Measurements from ENCODE around the gene SNRPF.
"Not testable (repeated sequence)": the region's sequence is repeated elsewhere in the genome, so short reads cannot be mapped to it uniquely, and the experiment has no call there.

The SNRPF gene

GRCh38 chr12:95858451-95859343 is at the start of gene SNRPF:
TSS of gene SNRPF (plus strand) at chr12:95858952. CDS start at chr12:95859074, 122 bp downstream.
- DNase-seq = peak; percentile 95

DNA sequence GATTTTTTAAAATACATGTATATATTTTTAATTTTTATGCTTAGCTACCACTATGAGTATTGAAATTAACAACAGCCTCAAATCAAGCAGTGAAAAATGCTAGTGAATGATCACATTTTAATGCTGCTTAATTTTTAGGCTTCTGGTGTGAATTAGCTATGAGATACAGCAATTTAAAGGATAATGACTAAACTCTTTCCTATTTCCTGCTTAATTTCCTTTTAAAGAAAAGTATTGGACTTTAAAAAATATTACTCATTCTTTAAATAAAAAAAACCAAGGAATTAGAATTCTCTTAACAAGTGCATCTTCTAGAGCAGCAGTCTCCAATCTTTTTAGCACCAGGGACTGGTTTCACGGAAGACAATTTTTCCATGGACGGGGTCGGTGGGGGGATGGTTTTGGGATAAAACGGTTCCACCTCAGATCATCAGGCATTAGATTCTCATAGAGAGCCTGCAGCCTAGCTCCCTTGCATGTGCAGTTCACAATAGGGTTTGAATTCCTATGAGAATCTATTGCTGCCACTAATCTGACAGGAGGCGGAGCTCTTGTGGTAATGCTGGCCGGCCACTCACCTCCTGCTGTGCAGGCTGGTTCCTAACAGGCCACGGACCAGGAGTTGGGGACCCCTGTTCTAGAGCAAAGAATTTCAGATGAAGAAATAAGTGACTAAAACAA is 49.6 kb upstream of the SNRPF start:
- DNase-seq = no peak

DNA sequence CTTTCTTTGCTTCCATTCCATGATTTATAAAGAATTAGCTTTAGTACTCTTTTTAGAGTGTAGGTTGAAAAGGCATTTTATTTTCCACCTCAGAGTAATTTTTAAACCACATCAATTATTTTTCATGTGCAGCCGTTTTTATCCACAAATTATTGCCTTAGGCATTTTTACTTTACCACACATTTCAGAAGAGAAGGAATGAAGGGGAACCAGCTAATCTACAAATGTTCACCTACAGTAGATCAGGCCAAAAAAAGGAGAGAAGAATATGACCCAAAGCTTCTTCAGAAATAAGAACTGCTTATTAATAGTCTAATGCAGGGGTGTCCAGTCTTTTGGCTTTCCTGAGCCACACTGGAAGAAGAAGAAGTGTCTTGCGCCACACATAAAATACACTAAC is 48.3 kb upstream of the SNRPF start:
- no peak for DNase-seq

DNA sequence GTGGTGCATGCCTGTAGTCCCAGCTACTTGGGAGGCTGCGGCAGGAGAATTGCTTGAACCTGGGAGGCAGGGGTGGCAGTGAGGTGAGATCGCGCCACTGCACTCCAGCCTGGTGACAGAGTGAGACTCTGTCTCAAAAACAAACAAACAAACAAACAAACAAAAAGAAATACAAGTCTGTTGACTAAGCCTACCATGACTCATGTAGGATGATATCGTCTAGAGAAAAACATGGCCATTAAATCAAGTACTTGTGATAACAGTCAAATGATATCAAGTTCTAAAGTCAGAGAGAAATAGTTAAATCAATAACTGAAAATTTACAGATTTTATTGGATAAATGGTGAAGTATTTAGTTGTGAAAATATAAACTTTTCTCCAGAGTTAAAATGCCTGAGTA is 46.6 kb upstream of the SNRPF start:
- not testable (repeated sequence) for DNase-seq

DNA sequence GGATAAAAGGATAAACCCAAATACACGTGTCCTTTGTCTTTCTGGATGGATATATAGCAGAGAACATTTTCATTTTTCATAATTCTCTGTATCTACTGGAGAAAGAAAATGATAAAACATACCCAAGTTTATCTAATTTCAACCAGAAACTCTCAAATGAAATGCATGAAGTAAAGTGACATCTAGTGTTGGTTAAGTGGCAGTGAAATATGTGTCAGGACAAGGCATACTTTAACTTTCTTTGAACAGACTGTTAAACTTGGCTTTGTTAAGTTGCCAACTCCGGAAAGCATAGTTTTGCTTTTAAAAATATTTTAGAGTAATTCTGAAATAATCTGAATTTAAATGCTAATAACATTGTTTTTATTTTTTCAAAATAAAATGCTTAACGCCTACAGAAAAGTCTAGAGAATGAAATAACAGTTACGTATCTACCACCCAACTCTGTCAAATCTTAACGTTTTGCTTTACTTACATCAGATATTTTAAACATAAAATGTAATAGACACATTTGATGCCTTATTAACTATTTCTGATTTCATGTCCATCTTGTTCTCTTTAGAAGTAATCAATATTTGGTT is 43.0 kb upstream of the SNRPF start:
- no peak for DNase-seq

DNA sequence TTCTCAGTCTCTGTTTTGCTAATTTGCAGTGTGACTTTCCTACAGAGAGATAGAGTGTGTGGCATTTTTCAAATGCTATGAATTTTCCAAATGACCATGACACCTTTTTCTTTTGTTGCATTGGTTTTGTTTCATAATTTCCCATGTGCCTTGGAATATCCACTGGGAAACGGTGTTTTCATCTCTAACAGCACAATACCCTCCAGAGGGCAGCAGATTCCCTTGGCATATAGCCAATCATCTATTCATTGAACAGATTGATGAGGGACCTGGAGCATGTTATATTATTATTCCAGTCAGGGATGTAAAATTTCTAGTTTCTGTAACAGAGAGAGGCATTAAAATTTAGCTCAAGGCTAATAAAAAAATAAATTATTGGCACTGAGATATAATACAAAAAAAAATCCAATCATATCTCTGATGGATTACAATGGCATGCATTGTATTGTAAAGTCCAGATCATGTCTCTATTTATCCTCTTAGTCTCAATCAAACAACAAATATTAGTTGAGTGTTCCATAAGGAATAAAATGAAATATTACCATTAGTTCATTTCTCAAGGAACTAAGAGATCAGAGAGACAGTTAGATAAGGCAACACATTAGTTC is 38.6 kb upstream of the SNRPF start:
- DNase-seq = no peak

DNA sequence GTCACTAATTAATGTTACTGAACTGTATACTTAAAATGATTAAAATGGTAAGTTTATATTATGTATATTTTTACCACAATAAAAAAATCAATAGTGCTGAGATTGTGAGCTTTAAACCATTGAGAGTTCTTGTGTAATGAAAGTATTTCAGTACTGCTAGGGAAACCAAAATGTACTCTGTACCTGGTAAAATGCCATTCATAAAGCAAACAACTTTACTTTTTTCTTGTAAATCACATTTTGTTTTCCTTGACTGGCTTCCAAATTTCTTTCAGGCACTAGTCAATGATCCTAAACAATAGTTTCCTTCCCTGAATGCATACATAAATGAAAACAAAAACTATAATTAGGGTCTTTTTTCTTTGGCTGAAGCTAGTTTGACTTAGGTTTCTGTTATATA is 29.4 kb upstream of the SNRPF start:
- no peak for DNase-seq

DNA sequence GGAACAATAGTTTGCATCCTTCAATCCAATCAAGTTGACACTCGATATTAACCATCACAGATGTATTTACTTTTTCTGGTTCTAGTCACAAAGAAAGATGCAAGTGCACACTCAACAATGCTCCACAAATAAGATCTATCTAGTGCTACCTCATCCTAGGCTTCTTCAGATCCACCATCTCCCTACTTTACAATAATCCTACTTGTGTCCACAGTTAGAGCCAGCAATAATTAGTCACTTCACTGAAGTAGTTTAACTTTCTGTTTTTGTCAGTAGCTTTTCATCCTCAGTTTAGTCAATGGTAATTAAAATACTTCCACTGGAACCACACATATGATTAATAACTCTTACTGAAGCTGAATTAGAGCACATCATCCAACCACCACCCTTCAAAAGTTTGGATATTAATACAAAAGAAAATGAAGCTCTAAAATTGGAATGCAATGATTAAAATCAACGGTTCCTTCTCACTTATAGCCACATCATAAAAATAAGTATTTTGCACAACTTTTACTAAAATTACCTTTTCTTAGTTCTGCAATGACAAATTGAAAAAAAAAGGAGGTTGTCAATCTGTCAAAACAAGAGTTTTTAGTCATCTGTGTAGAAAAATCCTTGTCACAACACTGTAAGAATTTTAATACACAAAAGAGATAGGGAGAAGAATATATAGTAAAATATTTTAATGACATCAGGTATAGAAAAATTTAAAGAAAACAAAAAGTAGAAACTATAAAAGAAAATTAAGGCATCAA is 28.2 kb upstream of the SNRPF start:
- DNase-seq = no peak

- DNase-seq = no peak
Observed at GRCh38 chr12:95834572-95834971, 24.2 kb upstream of the SNRPF start.

DNA sequence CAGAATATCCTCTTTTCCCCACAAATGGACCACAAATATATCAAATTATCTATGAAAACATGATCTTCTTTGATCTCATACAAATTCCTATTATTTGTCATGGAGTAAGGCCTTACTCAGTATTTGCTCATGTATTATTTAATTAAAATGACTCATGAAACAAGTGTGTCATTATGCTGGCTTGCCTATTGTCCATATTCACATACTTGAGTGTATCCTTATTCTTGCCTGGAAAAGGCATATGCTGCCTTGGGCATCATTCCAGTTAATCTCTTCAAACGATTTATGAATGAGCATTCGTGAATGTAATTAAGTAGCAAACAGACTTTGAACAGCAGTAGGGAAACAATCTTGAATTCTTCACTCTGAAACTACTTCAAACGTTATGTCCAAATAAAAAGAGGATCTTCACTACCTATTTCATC is 22.6 kb upstream of the SNRPF start:
- no peak for DNase-seq

DNA sequence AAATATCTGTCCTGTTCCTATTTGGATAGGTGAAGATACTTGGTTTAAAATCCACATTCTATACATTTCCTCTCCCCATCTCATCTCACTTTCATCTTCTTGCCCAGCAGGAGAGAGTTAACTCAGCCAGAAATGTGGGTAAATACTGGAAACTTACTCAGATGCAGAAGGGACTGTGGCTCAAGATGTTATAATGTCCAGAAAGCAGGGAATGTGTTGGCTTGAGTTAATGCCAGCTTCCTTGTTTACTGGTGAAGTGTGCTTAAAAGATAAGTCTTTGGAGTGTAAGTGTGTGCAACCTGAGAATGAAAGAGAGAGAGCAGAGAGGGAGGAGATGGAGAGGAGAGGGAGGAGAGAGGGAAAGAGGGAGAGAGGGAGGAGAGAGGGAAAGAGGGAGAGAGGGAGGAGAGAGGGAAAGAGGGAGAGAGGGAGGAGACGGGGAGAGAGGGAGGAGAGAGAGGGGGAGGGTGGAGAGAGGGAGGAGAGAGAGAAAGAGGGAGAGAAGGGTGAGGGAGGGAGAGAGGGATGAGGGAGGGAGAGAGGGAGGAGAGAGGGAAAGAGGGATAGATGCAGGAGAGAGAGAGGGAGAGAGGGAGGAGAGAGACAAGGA is 22.0 kb upstream of the SNRPF start:
- no peak for DNase-seq

GRCh38 chr12:95837240-95838038 is 21.3 kb upstream of the SNRPF start:
- no peak for DNase-seq

GRCh38 chr12:95838125-95838524 is 20.6 kb upstream of the SNRPF start:
- no peak for DNase-seq

- DNase-seq = not testable (repeated sequence)
Observed at GRCh38 chr12:95842426-95842825, 16.3 kb upstream of the SNRPF start.

DNA sequence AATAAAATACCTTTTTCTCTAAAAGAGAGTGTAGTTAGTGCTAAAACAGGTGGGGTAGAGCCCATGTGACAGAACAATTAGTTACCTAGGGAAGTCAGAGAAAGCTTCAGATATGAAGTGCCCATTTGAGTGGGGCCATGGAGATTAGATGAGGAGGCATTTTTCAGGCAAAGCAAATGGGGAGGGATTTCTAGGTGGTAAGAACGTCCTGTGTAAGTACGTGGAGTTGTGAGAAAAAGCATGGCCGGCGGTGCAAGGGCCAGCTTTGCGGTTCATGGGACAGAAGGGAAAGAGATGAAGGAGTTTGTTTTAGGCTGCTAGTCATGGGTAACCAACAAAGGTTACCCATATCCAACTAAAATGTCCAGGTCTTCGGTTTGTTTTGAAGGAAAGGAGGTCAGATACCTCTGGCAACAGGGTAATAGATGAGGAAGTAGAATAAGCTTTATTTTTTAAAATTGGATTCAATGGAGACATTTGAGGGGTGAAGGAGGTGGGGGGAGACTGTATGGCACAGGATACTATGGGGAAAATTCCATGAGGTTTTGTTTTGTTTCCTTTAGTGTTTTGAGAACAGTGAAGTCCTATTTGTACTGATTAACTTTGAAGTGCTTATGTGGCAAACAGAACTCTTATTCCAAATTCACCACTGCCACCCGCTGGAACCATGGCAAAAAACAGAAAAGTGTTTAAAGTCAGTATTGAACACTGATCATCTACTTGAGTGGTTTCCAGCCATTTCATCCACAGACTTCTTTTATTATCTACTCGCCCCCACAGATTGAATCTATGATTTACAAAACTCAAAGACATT is 10.0 kb upstream of the SNRPF start:
- no peak for DNase-seq

DNA sequence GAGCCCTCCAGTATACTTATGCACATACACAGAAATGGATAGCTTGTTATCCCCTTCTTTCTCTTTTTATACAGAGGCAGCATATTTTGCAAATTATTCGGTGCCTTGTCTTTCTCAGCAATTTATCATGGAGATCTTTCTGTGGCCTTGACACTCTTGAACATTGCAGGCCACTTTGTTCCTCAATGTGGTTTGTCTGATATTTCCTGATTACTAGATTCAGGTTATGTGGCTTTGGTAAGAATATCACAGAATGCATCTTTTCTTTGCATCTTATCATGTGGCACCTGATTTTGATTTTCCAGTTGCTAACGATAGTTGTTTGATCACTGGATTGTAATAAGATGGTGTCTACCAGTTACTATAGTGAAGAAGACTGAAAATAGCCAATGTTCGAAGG is 7.1 kb upstream of the SNRPF start:
- no peak for DNase-seq

DNA sequence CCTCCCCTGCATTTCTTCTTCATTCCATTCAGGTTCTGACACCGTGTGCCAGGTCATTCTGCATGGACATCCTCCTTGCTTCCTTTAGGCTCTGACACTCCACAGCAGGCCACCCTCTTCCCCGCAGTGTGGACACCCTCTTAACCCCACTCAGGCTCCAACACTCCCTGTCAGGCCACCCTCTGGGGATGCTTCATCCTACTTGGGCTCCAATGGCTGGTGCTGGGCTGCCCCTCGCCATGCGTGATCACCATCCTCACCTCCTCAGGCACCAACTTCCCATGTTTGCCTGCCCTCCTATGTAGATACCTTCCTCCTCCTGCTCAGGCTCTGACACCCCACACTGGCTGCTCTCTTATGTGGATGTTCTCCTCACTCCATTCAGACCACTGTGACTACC is 6.6 kb upstream of the SNRPF start:
- DNase-seq = no peak

GRCh38 chr12:95857156-95857555 is 1.6 kb upstream of the SNRPF start:
- no peak for DNase-seq

DNA sequence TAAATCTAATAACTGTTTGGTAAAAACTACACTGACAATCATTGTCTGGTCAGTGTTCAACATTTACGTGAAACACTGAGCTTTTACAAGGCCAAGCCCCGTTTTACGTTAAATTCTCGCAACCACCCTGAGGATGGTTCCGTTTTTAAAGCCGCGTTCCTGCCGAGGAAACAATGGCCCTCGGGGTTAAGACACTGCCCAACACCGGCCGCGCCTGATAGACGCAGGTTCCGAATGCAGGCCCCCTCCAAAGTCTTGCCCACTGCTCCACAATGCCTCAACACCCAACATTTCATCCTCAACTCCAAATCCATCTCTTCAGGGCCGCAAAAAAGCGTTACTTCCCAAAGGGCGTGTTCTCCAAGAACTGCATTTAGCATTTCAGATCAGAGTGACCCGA is 953 bp upstream of the SNRPF start:
- DNase-seq = no peak

- no peak for DNase-seq
Observed at GRCh38 chr12:95859344-95859816, 628 bp downstream of the SNRPF start.
